ENCODE measurements around the gene SPIRE1.
"Not testable (repeated sequence)": the region's sequence is repeated elsewhere in the genome, so short reads cannot be mapped to it uniquely, and the experiment has no call there.

The SPIRE1 gene

GRCh38 chr18:12556946-12557806 is 100.7 kb downstream of the SPIRE1 start:
- no peak for DNase-seq

DNA sequence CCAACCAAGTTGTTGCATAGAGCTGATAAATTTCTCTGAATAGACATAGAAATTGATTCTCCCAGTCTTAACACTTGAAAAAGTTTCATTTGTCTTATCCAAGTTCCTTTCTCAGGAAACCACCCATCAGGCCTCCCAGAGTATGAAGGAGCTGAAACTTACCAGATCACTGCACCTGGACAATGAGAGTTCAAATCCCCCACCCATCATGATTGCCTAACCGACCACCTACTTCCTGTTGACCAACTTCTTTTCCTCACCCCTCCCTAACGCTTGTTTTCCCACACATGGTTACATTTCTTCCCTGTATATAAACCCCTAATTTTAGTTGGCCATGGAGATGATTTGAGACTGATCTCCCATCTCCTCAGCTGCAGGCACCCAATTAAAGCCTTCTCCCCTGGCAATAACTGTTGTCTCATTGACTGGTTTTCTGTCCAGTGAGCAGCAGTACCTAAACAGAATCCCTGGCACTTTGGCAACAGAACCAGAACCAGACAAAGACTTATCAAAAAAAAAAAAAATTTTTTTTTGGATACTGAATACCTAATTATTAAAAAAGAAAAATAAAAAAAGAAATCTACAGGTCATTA is 103.0 kb downstream of the SPIRE1 start:
- no peak for DNase-seq

- no peak for DNase-seq
Observed at GRCh38 chr18:12552879-12553242, 105.0 kb downstream of the SPIRE1 start.

DNA sequence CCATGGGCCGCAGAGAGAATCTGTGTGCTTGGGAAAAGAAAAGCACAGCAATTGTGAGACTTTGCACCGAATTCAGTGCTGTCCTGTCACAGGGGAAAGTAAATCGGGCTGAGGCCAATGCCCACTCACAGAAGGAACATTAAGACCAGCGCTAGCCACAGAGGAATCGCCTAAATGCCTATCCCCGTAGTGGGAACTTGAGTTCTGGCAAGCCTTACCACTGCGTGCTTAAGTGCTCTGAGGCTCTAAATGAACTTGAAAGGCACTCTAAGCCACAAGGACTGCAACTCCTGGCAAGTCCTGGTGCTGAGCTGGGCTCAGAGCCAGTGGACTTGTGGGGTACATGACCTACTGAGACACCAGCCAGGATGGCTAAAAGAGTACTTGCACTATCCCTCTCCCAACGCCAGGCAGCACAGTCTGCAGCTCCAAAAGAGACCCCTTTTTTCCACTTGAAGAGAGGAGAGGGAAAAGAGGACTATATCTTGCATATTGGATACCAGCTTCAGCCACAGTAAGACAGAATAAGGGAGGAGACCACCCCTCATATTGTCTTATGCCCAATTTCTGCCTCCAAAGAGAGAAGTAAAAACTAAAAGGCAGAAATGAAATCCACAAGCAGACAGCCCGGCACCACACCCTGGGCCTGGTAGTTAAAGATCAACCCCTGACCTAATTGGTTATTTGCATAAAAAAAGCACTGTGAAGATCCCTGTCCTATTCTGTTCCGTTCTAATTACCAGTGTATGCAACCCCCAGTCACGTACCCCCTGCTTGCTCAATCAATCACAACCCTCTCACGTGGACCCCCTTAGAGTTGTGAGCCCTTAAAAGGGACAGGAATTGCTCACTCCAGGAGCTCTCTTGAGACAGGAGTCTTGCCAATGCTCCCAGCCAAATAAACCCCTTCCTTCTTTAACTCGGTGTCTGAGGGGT is 105.7 kb downstream of the SPIRE1 start:
- peak in 49 of 56 donors; percentile 3 to 88 (median 38) for DNase-seq

- DNase-seq = not testable (repeated sequence)
Observed at GRCh38 chr18:12551466-12551865, 106.4 kb downstream of the SPIRE1 start.

GRCh38 chr18:12543697-12544096 is 114.2 kb downstream of the SPIRE1 start:
- no peak for DNase-seq

GRCh38 chr18:12540751-12541150 is 117.2 kb downstream of the SPIRE1 start:
- DNase-seq = no peak

GRCh38 chr18:12539158-12539557 is 118.7 kb downstream of the SPIRE1 start:
- not testable (repeated sequence) for DNase-seq

DNA sequence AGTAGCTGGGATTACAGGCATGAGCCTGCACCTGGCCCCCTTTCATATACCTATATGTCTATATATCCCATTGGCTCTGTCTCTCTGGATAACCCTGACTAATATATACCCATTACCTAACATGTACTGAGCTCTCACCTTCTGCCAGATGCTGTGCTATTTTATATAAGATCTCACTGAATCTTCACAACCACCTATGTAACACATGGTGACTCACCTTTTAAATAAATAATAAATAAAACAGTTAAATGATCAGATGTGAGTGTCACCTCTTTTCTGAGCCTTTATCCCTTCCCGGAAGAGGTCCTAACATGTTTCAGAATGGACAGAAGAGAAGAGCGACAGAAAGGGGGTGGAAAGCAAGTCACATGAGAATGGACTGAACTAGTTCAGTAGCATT is 123.1 kb downstream of the SPIRE1 start:
- no peak for DNase-seq

DNA sequence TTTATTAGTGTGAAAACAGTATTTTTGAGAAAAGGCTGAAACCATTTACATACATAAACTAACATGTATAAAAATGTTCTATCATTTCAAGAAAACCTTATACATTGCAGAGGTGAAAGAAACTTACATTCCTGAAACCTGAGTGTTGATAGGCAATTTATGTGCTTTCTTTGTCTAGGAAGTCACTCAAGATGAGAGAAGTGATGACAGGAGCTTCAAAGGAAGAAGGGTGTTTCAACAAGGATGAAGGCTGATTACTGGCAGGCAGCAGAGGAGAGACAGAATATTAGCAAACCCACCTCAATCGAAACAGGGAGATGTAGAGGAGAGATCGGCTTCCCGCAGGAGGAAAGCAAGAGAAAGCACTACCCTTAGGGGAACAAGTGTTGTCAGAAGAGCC is 125.2 kb downstream of the SPIRE1 start:
- no peak for DNase-seq

GRCh38 chr18:12531749-12532148 is 126.2 kb downstream of the SPIRE1 start:
- DNase-seq = no peak

DNA sequence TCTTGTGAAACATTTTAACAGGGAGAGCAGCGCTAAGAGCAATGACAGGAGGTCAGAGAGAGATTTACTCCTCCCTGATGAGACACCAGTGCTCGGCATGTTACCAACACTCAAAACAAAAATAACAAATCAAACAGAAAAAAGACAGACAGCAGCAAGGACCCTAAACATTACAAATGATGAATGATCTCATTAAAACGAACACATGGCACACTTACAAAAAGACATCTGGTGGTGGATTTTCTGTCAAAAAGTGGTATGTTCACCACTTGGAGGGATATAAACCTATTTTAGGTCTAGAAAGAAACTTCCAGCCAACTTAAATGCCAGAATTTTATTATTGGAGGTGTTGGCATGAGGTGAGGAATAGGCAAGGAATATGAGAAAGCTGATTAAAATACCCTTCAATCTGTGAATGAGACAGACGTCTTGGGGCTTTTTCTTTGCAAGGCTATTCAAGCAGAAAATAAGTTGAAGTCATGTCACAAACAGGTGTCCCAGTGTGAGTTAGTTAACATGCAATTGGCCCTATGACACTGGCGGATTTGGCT is 137.4 kb downstream of the SPIRE1 start:
- no peak for DNase-seq

- no peak for DNase-seq
Observed at GRCh38 chr18:12518832-12519531, 138.9 kb downstream of the SPIRE1 start.

DNA sequence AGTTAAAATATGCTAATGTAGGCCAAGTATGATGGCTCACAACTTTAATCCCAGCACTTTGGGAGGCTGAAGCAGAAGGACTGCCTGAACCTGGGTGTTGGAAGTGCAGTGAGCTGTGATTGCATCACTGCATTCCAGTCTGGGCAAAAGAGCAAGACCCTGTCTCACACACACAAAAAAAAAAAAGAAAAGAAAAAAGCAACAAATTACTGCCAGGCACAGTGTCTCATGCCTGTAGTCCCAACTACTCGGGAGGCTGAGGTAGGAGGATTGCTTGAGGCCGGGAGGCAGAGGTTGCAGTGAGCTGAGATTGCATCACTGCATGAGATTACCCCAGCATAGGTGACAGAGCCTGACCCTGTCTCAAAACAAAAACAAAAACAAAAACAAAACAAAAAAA is 139.6 kb downstream of the SPIRE1 start:
- DNase-seq = no peak

- no peak for DNase-seq
Observed at GRCh38 chr18:12517142-12517825, 140.6 kb downstream of the SPIRE1 start.

DNA sequence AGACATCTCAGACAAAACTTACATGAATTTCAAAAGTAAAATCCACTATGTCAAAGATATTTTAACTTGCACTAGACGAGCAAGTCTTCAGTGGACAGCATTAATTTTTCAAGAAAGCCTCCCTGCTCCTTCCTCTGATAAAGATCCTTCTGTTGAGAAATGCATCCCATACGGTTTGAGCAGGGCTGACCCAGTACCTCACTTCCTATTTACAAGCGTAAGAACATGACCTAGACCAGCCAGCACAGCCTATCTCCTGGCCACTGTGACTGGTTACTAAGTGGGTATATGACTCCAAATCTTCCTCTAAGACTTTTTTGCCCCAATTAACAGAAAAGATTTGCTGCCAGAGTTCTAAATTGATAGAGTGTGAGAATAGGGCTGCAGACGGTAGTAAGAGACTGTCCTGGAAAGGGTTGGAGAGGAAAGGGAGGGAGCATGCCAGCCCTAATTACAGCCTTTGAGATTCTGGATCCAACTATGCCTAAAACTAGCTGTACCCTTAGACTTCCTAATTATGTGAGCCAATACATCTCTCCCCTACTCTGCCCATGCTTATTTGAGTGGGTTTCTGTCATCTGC is 141.8 kb downstream of the SPIRE1 start:
- peak in 3 of 56 donors; percentile 6 to 12 (median 7) for DNase-seq

GRCh38 chr18:12515550-12515949 is 142.4 kb downstream of the SPIRE1 start:
- DNase-seq = no peak

- no peak for DNase-seq
Observed at GRCh38 chr18:12507007-12507406, 150.9 kb downstream of the SPIRE1 start.

GRCh38 chr18:12500986-12501385 is 156.9 kb downstream of the SPIRE1 start:
- DNase-seq = no peak

DNA sequence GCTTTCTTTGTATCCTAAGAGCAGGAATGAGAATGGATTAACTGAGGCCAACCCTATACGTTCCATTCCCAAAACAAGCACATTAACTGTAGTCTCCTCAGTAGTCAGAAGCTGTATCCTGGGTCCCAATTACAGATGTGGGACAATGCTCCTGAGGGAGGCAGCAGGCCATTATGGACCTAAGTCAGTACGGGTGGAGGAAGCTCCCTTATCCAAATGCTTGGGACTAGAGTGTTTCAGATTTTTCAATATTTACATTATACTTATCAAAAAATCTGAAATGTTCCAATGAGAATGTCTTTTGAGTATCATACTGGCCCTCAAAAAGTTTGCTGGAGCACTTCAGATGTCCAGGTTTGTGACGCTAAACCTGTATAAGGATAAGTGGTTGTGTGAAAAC is 160.1 kb downstream of the SPIRE1 start:
- DNase-seq = no peak

All from nucleus accumbens (tissue), 56 donors.